ENCODE measurements around the gene TUFM.
"Not testable (repeated sequence)": the region's sequence is repeated elsewhere in the genome, so short reads cannot be mapped to it uniquely, and the experiment has no call there.

Gene TUFM

DNA sequence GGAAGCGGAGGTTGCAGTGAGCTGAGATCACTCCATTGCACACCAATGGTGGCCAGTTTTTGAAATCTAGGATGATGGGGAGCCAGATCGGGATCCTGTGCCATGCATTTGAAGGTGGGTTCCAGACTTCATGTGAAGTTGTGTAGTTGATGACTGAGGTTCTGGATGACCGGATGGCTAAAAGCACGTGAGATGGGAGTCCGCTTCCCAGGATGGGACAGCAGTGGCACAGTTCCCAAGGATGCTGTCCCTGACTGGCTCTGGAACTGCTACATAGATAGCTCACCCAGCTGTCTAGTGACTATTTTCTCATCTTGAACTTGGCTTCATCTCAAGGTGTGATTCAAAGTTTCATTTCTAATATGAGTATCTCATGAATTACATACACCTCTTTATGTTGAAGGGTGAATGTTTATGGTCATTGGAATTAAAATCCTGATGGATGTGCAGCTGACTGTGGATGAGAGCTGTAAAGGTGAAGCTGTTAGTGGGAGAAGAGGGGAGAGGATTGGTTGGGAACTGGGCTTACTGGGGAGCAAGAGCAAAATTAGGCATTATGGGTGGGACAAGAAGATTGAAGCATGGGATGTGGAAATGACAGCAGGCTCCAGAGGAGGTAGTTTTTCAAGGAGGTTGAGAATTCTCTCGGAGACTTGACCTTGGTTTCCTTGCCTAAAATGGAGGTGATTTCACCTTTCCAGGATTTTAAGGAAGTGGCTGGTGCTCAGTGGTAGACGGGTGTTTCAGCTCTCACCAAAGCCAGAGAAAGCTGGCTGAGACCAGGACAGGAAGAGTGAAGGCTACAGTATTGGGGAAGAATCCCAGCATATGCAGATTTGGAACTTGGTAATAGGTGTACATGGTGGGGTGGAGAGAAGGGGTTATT, 8.2 kb downstream of the TUFM start:
- DNase-seq, result no peak

DNA sequence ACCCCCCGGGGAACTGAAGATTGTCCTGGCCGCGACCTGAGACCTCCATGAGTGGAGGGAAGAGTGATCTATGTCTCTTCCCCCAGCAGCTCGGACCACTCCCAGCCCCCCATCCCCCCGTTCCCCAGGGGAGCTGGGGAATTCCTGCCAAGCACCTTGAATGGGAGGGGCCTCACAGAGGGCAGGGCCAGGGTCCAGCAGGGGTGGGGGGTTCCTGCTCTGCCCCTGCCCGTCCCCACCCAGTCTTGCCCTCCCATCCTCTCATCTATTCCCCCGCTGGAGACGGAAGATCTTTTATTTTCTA, 9.4 kb downstream of the TUFM start:
- no peak for DNase-seq

DNA sequence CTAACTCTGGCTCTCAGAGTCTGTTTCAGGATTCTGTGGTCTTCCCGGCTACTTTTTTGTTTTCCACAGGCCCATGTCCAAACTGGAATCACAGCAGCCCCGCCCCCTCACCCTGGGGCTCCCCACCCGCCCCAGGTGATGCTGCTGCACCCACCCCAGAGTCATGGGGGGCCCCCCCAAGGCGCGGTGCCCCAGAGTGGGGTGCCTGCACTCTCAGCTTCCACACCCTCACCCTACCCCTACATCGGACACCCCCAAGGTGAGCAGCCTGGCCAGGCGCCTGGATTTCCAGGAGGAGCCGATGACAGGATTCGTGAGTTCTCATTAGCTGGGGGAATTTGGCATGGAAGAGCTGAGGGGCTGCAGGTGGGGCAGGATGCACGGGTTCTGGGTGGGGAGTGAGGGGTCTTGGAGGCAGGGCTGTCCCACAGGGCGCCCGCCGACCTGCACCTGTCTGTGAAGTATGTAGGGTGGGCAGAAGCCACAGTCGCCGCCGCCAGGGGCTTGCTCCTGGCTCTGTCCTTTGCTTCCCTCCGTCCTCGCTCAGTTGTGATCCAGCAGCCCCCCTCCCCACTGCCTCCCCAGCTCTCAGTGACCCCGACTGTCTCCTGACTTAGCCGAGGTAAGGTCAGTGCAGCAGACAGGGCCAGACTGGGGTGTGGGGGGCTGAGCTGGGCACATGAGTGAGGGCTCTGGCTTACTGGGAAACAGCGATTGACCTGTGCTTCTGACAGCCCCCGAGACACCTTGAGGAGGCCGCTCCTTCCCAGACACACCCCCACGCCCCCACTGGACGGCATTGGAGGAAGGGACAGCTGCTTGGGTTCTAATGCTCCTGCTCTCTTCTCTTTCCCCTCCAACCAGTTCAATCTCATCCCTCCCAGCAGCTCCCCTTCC, 10.0 kb downstream of the TUFM start:
- DNase-seq, result no peak

DNA sequence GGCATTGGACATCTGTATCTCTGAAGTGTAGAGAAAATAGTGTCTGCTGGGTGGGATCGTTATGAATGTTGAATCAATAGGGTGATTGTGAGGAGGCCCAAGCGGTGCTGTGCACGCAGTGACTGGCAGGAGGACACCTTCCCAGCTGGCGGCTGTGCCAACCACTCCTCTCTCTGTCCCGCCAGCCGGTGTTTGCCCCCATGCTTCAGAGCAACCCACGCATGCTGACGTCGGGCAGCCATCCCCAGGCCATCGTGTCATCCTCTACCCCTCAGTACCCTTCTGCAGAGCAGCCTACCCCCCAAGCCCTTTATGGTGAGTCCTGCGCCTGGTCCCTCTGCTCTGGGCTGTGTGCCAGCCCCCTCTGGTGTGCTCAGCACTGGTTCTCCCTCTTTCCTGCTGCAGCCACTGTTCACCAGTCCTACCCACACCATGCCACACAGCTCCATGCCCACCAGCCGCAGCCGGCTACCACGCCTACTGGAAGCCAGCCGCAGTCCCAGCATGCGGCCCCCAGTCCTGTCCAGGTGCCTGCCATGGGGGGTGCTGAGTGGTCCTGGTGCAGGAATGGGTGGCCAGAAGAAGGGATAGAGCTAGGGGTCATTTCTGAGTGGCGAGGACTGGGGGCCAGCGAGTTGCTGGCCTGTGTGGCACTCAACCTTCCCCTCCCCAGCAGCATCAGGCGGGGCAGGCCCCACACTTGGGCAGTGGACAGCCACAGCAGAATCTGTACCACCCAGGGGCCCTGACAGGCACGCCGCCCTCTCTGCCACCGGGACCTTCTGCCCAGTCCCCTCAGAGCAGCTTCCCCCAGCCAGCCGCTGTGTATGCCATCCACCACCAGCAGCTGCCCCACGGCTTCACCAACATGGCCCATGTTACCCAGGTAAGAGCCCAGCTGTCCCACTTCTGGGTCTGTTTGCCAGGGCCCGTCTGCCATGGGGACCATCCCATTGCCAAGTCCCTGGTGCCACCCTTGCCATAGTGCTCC, 11.0 kb downstream of the TUFM start:
- no peak for DNase-seq

DNA sequence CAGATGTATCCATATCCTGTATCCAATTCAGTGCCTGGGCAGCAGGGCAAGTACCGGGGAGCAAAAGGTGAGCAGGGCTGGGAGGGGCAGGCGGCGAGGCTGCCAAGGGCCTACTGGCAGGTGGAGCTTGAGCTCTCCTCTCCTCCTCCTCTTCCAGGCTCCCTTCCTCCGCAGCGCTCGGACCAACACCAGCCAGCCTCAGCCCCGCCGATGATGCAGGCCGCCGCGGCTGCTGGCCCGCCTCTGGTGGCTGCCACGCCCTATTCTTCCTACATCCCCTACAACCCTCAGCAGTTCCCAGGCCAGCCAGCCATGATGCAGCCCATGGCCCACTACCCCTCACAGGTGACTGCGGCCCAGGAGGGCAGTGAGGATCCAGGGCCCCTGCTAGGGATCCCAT, 11.8 kb downstream of the TUFM start:
- DNase-seq, result no peak

DNA sequence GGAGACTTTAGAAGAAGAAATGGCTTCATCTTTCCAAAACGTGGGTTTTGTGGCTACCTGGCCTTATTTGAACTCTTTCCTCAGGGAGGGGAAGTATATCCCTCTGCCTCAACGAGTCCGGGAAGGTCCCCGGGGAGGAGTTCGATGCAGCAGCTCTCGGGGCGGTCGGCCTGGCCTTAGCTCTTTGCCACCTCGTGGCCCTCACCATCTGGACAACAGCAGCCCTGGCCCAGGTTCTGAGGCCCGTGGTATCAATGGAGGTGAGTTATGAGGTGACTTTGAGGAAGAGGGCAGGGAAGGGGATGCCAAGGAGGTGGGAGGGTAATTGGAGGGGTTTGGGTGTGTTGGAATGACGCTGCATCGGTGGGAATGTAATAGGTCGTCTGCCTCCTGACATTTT, 15.6 kb downstream of the TUFM start:
- DNase-seq, result no peak

DNA sequence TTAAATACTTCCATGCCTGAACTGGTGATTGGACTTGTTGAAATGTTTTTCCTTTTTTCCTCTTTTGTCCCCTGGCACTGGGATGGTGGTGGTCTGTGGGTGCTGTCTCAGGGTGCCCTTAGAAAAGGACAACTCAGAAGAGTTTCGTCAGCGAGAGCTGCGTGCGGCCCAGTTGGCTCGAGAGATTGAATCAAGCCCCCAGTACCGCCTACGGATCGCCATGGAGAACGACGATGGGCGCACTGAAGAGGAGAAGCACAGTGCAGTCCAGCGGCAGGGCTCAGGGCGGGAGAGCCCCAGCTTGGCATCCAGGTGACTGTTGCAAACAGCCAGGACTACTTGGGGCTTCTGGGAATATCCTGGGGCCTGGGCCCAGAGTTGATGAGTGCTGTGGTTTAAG, 16.4 kb downstream of the TUFM start:
- DNase-seq, result no peak

DNA sequence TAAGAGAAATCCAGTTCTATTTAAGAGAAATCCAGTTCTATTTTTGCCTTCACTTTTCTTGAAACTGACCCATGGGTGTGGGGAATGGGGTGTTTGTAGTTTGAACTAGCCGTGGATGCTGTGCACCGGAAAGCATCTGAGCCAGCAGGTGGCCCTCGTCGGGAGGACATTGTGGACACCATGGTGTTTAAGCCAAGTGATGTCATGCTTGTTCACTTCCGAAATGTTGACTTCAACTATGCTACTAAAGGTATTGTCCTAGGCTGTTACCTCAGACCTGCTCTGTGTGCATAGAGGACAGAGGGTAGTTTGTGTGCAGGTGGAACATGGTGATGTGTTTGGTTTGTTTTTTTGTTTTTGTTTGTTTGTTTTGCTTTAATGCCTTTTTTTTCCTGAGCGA, 20.0 kb downstream of the TUFM start:
- DNase-seq, result no peak

DNA sequence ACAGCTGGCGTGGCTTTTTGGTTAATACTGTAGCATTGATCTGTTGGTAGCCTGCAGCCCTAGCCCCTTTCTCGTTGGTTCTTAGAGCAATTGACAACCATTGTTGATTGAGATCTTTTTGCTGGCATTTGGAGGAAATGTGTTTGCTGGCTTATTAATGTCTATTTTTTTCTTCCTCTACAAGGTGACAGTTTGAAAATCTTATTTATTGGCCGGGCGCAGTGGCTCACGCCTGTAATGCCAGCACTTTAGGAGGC, 21.5 kb downstream of the TUFM start:
- no peak for DNase-seq

DNA sequence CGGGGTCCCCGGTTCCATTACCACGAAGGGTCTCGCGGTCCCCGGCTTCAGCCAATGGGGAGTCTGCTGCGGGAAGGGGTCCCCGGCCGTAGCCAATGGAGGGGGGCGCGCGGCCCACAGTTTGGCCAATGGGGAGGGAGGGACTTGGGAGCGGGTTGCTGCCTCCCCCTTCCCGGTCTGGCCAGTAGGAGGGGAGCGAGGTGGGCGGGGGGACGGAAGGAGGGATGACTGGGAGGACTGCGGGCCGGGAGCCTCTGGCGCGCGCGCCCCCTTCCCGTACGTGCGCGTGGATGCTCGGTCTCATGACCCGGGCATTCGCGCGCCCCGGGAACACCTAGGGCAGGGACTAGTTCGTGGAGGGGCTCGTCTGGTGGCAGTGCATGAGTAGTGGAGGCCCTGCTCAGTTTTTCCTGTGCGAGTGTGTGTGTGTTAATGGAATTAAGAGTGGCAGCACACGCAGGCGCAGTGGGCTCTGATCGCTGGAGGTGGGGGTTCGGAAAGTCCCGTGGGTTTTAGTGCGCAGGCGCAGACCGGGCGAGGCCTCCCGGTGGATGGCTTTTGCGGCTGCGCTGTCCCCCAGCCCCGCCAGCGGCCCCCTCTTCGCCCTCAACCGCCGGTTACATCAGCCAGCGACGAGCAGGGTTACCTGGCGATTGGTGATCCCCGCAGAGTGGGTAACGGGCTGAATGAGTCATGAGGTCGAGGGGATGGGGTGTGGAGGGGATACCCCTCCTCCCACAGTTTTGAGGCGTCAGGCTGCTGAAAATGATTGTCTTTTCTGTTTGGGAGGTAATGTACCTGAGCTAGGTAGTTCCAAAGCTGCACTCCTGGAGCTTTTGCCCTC, 22.1 kb downstream of the TUFM start:
- DNase-seq, result peak; percentile 98

DNA sequence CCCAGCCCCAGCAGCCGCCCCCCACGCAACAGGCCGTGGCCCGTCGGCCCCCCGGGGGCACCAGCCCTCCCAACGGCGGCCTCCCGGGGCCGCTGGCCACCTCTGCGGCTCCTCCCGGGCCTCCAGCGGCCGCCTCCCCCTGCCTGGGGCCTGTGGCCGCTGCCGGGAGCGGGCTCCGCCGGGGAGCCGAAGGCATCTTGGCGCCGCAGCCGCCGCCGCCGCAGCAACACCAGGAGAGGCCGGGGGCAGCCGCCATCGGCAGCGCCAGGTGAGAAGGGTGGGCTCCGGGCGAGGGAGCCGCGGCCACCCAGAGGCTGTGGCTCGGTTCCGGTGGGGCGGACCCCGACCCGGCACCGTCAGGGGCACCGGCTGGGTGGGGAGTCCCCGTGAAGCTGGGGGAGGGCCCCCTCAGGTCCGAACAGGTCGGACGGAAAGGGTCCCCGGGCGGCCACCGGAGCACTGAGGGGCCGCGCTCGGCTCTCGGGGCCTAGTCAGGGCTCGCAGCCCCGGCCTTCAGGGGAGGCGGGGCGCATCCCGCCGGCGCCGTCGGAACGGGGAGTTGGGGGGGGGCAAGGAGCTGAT, 22.8 kb downstream of the TUFM start:
- DNase-seq, result no peak

DNA sequence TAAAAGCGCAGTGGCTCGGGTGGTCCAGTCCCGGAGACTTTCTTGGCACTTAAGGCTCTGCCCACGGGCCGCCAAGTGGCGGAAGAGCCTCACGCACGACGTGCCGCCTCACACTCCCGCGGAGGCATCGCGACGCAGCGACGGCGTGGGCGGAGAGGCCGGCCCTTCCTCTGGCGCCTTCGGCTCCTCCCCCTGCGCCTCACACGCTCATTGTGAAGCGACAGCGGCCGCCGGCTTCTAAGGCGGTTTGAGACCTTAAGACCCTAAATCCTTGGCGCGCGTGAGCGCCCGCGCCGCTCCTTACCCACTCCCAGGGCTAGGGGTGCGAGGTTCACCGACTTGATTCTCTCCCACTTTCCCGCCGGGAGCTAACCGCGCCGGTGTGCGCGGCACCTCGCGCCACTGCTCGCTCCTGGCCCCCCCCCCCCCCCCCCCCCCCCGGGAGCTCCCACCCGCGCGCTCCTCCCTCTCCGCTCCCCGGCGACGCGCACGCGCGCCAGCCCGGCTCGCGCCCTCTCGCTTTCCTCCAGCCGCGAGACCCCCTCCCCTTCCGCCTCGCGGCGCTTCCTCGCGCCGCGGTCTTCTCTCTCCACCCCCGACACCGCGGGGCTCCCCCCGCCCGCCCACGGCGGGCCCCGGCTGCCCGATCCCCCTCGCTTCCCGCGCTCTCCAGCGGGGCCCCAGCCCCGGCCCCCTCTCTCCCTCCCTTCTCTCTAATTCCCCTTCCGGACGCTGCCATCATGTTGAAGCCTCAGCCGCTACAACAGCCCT, 23.4 kb downstream of the TUFM start, which contains the start of gene ATXN2L:
Gene ATXN2L, plus strand, starts transcription at position 480 of the 771 bp plus-strand sequence. Its CDS starts 261 bp downstream, at position 741.
- DNase-seq, result peak; percentile 98

DNA sequence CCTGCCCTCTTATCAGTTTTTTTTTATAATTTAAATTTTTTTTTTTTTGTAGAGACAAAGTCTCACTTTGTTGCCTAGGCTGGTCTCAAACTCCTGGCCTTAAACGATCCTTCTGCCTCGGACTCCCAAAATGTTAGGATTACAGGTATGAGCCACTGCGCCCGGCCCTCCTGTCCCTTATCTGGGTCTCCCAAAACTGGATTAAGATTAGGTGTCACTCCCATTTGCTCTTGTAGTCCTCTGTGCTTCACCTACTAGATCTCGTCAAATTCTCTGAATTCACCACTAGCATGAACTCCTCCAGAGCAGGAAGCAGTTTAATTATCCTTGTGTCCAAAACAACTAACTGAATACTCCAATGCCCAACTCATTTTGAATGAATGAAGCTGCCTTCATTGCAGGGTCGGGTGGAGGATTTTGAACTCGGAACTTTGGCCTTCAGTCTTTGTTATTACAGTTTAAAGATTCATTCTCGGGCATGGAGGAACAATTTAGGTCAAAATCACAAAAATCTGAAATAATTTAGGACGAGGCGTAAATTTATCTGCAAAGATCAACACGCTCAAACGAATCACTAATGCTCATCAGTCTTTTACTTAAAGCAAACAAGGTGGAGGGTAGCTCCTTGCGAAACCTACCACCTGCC, 24.2 kb downstream of the TUFM start:
- DNase-seq, result no peak

DNA sequence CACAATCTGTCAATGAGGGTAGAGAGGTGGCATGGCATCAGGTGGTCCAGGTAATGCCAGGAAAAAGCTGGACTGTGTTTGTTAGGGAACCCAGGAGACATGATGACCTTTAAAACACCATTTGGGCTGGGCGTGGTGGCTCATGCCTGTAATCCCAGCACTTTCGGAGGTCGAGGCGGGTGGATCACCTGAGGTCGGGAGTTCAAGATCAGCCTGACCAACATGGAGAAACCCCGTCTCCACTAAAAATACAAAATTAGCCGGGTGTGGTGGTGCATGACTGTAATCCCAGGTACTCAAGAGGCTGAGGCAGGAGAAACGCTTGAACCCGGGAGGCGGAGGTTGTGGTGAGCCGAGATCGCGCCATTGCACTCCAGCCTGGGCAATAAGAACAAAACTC, 25.6 kb downstream of the TUFM start:
- DNase-seq, result not testable (repeated sequence)

DNA sequence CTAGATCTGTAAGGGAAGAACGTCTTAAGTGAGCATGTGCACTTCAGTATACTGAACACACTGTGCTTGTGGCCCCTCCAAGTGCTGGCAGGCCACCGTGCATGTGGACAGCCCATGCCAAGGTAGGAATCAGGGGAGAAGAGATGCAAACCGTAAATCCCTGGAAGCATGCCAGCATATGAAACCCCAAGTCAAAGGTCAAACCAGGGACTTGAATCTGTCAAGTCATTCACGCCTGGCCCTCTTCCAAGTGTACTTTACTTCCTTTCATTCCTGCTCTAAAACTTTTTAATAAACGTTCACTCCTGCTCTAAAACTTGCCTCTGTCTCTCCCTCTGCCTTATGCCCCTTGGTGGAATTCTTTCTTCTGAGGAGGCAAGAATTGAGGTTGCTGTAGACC, 26.1 kb downstream of the TUFM start:
- no peak for DNase-seq

DNA sequence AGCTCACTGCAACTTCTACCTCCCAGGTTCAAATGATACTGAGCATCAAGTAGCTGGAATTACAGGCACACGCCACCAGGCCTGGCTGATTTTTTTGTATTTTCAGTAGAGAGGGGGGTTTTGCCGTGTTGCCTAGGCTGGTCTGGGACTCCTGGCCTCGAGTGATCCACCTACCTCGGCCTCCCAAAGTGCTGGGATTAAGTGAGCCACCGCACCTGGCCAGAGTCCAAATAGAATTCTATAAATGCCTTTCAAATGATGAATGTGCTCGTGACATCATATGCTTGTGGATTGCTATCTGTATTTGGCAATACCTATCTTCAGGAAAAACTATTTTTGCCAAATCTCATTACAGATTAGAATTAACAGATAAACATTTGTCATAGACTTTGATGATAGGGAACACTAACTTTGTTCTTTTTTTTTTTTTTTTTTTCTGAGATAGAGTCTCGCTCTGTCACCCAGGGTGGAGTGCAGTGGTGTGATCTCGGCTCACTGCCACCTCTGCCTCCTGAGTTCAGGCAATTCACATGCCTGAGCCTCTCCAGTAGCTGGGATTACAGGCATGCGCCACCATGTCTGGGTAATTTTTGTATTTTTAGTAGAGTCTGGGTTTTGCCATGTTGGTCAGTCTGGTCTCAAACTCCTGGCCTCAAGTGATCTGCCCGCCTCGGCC, 38.6 kb downstream of the TUFM start:
- not testable (repeated sequence) for DNase-seq

DNA sequence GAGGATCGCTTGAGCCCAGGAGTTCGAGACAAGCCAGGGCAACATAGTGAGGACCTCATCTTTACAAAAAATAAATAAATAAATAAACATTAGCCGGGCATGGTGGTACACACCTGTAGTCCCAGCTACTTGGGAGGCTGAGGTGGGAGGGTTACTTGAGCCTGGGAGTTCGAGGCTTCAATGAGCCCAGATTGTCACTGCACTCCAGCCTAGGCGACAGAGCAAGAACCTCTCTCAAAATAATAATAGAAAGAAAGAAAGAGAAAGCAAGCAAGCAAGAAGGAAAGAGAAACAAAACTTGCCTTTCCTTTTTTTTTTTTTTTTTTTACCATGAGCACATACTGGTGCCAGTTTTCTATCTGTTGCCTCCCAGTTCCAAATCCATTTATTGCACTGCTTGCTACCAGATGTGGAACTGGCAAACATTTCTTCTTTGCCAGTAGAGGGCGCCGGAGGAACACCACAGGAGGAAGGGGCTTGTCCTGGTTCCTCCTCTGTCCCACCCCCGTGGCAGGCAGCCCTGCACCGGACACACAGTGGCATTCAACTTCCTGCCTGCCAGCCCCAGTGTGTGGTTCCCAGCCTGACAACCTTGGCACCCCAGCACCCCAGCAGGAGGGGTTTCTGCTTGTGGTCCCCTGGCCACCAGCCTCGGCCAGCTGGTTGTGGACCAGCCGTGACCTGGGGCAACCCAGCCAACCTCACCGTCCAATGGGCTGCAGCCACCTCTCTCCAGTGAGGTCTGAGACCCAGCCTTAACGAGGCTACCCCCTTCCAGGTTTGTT, 43.7 kb downstream of the TUFM start:
- peak; percentile 70 for DNase-seq
